Measurements from ENCODE around the gene ELOF1. TPM values are rescaled to one million over a fixed set of nuclear protein-coding genes. Genes with fewer than 3 reads are reported as not detected.

Gene ELOF1
- total and polyA plus RNA-seq, 2 of the 4 experiments (the other 2 are of a cell fraction): 62.4 to 96.8 TPM

GRCh38 chr19:11578258-11579142 lies 19.5 kb upstream of the ELOF1 start:
- no peak overlapping the region for H3K4me3 ChIP-seq (ENCODE audit: insufficient read depth, low read depth, low read length)
- ATAC-seq (ENCODE audit: low read depth) (peak; percentile 30; the same call in 1 of the 2 replicates), DNase-seq (no peak)
- H3K9me1 ChIP-seq (ENCODE audit: insufficient read depth, low read length): no peaks in the 10 kb centered on the region; the same call in 1 of the 2 replicates
- ChIA-PET CTCF (no interaction called here), POLR2A (ENCODE audit: unreplicated experiment) (no interaction called here)
- H3K4ac ChIP-seq (ENCODE audit: low read depth, low read length): peak overlapping the region; percentile 19; the same call in 1 of the 2 replicates
- peak overlapping the region; percentile 33; the same call in 1 of the 2 replicates for H3K4me2 ChIP-seq (ENCODE audit: low read depth, low read length)
- no TSS peak for BruUV-seq (replicated peaks)
- H3K4me1 ChIP-seq (ENCODE audit: control insufficient read depth, insufficient read depth, low read length): peaks cover 4% of the 10 kb centered on the region
- peak overlapping the region; percentile 56; the same call in 1 of the 2 replicates for H3K23ac ChIP-seq (ENCODE audit: low read depth, low read length)
- in situ Hi-C loops (cut with MboI; ENCODE audit: low sequenced_read_pairs): no loop called here
- H2BK20ac ChIP-seq (ENCODE audit: low read depth, low read length): no peak overlapping the region
- peaks cover 3% of the 10 kb centered on the region; the same call in 1 of the 2 replicates for H3K27me3 ChIP-seq (ENCODE audit: control insufficient read depth, insufficient read depth, low read length)
- no peak for TF ChIP-seq NFE2L2 (IDR thresholded peaks at IDR 0.05; ENCODE audit: low read depth, low read length)
- no peak for TF ChIP-seq MAFK (IDR thresholded peaks at IDR 0.05; ENCODE audit: low read depth, low read length)
- TF ChIP-seq CTCF (conservative IDR thresholded peaks at IDR 0.05; ENCODE audit: low read depth, low read length): no peak
- no peak for TF ChIP-seq CHD1 (IDR thresholded peaks at IDR 0.05; ENCODE audit: low read depth, low read length)
- TF ChIP-seq CEBPB (IDR thresholded peaks at IDR 0.05; ENCODE audit: low read depth, low read length): no peak
- 0 out of 2 replicates have a peak overlapping the region, but pooled peaks have one; percentile 4 for H4K5ac ChIP-seq (ENCODE audit: low read depth, low read length)
- H3K14ac ChIP-seq (replicated peaks; ENCODE audit: low read depth, low read length): no peak overlapping the region
- WGBS, 2 experiments (ENCODE audit: extremely low coverage in 2 of 2, insufficient read length in 1 of 2): 28% methylated on average over 33 of the region's 62 CpGs; no CpG with 5 or more reads in 1 of the 2 experiments
- dilution Hi-C loops (cut with HindIII; ENCODE audit: low sequenced_read_pairs, unreplicated experiment): no loop called here
- no peak overlapping the region for H2BK15ac ChIP-seq (ENCODE audit: low read depth, low read length)
- intact Hi-C loops (cut with micrococcal nuclease): no loop called here
- H4K8ac ChIP-seq (ENCODE audit: low read depth in 2 of 2, low read length in 2 of 2): peak overlapping the region in 1 of 2 experiments; percentile 37; a peak in 1 of 4 replicates
- no peak overlapping the region for H2BK120ac ChIP-seq (ENCODE audit: low read depth, low read length)
- H3K56ac ChIP-seq (ENCODE audit: extremely low read depth, insufficient read depth, low read length): no peak overlapping the region
- H3K79me1 ChIP-seq (ENCODE audit: low read depth in 1 of 2, low read length in 2 of 2): no peaks in the 10 kb centered on the region
- H3K36me3 ChIP-seq (ENCODE audit: control insufficient read depth, insufficient read depth, low read length): no peaks in the 10 kb centered on the region
- no peak overlapping the region for H2AK5ac ChIP-seq (ENCODE audit: low read depth, low read length)
- no peak overlapping the region for H4K91ac ChIP-seq (ENCODE audit: insufficient read depth, low read depth, low read length)
- peak overlapping the region; percentile 88 for H2AFZ ChIP-seq (replicated peaks; ENCODE audit: low read length, poor library complexity)
- H4K20me1 ChIP-seq (ENCODE audit: insufficient read depth, low read length): no peaks in the 10 kb centered on the region
- H3K27ac ChIP-seq (ENCODE audit: insufficient read depth, low read length): no peak overlapping the region
- H2AK9ac ChIP-seq (replicated peaks; ENCODE audit: low read depth, low read length, poor library complexity): peak overlapping the region; percentile 85
- H2BK5ac ChIP-seq (ENCODE audit: low read depth, low read length, poor library complexity, severe bottlenecking): no peak overlapping the region
- no peak overlapping the region for H3K9ac ChIP-seq (ENCODE audit: low read depth, low read length)
- no peak overlapping the region for H3K18ac ChIP-seq (ENCODE audit: low read depth, low read length)
- no peaks in the 10 kb centered on the region for H3K9me3 ChIP-seq (ENCODE audit: control insufficient read depth, insufficient read depth, low read length)
